Measurements from ENCODE around the gene KDELR1.
"Not testable (repeated sequence)": the region's sequence is repeated elsewhere in the genome, so short reads cannot be mapped to it uniquely, and the experiment has no call there.

The KDELR1 gene

DNA sequence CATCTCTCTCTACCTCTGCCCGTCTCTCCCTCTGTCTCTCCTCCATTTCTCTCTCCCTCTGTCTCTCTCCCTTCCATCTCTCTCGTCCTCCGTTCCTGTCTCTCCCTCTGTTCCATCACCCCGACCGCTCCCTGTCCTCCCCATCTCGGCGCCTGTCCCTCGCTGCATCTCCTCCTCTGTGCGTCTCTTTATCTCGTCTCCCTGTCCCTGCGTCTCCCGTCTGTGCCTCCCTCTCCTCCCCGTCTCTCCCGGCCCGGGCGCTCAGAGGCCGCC, 6.7 kb upstream of the KDELR1 start:
- DNase-seq (ENCODE audit: insufficient read length, low spot score) (no peak), FAIRE-seq (no peak)

DNA sequence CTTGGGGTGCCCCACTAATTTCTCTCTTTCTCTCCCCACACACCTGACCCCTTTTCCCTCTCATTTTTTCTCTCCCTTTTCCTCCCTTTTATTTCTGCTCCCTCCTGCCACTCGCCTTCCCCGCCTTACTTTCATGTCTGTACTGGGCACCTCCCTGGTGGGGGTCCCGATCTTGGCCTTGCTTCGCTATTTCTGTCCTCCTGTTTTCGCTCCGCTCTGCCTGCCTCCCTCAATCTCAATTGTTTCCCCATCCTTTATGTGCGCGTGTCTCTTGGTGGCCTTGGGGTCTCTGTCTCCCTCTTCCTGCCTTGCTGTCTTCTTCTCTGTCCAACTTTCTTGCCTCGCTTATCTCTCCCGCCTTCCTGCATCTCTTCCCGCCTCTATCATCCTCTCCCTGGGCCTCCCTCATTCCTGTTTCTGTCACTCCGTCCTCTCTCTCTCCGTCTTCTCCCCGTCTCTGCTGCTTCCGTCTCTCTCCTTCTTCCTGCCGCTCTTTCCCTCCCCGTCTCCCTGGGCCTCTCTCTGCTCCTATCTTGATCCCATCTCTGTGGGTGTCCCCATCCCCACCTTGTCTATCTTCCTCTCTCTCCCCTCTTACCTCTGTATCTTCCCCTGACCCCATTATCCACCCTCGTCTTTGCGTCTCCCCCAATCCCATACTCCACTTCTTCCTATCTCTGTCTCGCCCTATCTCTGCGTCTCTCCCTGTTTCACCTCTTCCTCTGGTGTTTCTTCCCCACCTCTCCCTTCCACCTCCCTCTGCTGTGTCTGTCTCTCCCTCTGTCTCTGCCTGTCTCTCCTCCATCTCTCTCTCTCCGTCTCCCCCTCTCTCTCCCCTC, 6.1 kb upstream of the KDELR1 start:
- FAIRE-seq (no peak), DNase-seq (ENCODE audit: insufficient read length, low spot score) (no peak)

DNA sequence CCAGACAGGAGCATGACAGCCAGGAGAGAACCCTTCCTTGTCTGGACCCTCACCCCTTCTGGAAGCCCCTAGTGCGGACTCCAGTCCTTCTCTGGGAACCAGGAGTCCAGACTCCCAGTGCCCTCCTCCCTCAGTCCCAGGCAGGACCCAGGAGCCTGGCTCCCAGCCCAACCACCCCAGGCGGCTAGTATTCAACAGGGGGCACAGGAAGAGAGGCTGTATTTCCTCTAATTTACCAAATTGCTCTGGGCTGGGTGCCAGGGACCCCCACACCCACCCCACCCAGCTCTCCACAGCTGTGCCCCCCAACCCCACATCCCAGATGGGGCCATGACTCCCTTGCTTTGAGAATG, 5.4 kb upstream of the KDELR1 start:
- DNase-seq (ENCODE audit: insufficient read length, low spot score), result no peak
- FAIRE-seq, result no peak

DNA sequence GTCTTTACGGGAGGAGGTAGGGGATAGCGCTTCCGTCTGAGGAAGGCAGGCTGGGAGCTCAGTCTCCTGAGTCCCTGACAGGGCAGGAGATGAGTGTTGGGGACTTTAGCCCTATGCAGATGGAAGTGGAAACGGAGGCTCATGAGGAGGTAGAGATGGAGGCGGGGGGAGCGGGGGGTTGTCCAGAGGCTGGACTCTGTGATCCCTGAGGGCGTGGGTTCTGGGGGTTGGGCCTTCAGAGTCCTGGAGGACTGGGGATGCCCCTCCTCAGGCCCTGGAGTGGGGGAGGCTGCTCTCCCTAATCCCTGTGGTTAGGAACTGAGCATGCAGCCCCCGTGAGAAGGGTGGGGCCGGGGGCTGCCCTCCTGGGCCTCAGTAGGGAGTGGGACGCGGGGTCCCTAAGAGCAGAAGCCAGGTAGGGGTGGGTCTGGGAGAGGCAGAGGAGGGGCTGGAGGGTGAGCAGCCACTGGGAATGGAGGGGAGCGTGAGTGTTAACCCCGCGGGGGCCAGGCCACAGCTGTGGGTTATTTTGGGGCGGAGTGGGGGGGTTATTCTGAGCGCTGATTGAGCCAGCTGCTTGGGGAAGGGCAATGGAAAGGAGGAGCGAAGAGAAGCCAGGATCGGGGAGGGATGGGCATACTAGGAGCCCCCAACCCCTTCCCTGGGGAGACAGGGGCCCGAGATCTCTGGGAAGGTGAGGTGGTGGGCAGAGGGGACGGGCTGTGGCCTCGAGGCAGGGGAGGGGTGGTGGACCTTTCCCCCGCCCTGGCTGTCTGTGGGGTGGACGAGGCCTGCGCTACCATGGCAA, 4.9 kb upstream of the KDELR1 start:
- FAIRE-seq, result no peak

DNA sequence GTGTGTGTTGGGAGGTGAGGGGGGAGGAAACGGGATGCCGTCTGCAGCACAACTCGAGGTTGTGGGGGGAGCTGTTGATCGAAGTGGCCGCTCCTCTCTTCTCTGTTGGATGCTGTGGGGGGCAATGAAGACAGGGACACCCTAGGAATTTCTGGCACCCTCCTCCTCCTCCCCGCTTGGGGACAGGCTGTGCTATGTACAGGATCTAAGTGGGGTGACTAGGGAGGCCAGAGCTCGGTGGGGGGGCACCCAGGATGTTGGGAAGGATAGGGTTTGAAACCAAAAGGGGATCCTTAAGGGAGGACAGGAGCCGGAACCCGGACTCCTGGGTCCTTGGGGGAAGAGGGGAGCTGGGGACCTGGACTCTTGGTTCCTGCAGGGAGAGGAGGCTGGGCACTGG, 4.1 kb upstream of the KDELR1 start:
- FAIRE-seq (no peak), DNase-seq (ENCODE audit: insufficient read length, low spot score) (no peak)

More for the DNA sequence above, 4.9 kb upstream of the KDELR1 start:
- no peak for DNase-seq (ENCODE audit: insufficient read length, low spot score)

DNA sequence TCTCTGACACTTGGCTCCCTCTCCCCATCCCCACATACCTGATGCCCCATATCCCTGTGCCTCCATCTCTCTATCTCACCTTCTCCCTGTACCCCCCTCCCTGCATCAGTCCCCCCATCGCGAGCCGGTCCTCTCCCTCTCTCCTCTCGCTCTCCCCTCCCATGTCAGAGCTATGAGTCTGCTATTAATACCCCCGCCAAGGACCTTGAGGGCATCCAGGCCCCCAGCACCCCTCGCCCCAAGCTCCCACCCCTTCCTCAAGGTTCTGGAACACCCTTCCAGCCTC, 3.8 kb upstream of the KDELR1 start:
- FAIRE-seq (no peak), DNase-seq (ENCODE audit: insufficient read length, low spot score) (no peak)

DNA sequence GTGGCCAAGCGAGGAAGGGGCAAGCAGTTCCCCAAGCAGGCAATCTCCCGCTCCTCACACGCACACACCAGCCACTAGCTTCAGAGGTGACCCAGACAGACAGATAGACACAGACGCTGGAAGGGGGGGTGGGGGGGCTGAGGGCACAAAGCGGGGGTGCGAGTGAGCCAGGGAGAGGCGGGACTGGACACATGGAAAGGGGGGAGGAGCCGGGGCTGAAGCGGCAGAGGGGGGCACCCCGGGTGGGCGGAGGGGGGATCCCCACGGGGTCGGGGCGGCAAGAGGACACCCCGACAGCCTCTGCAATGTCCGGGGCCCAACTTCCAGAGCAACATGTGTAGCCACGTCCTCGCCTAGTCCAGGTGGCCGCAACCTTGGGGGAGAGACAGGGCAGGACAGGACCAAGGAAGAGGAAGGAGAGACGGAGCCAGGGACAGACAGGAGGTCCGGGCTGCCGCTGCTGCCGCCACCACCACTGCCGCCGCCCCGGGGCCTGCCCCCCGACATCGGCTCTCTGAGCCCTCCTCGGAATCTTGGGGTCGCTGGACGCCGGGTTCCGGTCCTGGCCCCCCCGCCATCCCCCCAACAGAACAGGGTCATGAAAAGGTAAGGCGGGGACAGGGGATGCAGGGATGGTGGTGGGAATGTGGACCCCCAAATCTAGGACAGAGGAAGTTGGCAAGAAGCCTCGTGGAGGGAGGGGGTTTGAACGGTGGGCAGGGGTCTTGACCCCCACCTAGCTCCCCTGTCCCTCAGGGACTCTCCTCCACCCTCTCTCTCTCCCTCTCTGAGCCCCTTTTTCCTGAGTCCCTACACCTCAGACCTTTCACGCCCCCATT, 3.2 kb upstream of the KDELR1 start:
- DNase-seq (ENCODE audit: insufficient read length, low spot score) (no peak), FAIRE-seq (no peak)

DNA sequence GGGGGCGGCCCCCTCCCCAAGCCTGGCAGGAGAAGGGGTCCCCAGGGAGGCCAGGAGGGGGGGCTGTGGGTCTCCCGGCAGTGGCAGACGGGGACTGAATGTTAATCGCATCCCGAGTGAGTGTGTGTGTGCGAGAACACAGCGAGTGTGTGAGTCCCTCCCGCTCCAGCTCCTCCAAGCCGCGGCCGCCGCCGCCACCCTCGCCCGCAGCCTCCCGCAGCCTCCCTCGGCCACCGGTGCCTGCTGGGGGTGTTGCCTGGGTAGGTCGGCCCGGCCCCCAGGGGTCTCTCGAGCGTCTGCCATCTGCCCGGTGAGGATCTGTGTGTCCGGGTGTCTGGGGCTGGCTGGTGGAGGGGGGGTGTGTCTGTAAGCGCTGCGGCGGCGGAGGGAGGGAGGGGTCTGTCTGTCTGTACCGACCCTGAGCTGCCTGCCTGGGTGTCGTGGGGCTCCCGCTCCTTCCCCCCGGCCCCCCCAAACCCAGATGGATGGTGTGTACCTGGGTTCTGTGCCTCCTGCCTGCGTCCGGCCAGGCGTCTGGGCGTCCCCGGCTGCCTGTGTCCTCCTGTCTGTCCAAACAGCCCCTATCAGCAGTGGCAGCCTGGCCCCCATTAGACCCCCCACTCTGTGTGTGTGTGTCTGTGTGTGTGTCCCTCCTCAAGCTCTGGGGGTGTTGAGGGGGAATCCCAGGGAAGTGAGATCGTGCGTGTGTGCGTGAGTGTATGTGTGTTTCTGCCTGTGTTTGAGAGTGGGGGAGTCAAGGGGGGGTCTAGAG, 2.4 kb upstream of the KDELR1 start, which contains the start of gene GRIN2D:
TSS of gene GRIN2D (plus strand) at position 110 of the 772 bp plus-strand sequence. CDS start 4,725 bp downstream, outside the sequence.
- no peak for FAIRE-seq
- DNase-seq (ENCODE audit: insufficient read length, low spot score), result no peak

DNA sequence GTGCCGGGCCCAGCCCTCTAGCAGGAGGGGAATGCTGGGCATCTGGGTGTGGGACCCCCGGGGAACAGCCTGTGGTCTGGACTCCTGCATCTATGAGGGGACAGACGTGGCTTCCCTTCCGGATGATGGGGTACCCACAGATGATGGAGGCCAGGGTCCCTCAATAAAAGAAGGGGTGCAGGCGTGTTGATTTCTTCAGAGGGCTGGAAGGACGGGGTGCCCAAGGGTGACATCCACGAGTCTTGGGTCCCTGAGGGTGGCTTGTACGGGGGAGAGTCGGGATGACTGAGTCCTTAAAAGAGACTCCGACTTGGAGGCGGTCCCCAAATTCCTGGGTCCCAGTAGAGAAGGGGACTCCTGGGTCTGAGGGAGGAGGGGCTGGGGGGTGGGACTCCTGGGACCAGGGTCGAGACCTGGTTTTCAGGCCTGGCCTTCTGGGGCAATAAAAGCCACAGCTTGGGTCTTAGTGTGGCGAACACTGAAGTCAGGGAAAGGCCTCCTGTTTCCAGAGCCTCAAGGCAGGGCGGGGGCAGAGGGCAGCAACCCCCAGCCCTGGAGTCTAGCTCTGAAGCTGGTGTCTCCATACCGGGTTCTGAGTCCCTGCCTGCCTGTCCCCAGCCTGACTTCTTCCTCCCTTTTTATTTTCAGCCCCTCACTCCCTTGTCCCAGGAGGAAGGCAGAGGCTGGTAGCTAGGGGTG, 1.7 kb upstream of the KDELR1 start:
- no peak for DNase-seq (ENCODE audit: insufficient read length, low spot score)
- no peak for FAIRE-seq

DNA sequence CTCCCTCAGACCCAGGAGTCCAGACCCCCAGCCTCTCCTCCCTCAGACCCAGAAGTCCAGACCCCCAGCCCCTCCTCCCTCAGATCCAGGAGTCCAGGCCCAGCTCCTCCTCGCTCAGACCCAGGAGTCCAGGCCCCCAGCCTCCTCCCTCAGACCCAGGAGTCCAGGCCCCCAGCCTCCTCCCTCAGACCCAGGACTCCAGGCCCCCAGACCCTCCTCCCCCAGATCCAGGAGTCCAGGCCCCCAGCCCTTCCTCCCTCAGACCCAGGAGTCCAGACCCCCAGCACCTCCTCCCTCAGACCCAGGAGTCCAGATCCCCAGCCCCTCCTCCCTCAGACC, 624 bp upstream of the KDELR1 start:
- not testable (repeated sequence) for FAIRE-seq; DNase-seq (ENCODE audit: insufficient read length, low spot score)

DNA sequence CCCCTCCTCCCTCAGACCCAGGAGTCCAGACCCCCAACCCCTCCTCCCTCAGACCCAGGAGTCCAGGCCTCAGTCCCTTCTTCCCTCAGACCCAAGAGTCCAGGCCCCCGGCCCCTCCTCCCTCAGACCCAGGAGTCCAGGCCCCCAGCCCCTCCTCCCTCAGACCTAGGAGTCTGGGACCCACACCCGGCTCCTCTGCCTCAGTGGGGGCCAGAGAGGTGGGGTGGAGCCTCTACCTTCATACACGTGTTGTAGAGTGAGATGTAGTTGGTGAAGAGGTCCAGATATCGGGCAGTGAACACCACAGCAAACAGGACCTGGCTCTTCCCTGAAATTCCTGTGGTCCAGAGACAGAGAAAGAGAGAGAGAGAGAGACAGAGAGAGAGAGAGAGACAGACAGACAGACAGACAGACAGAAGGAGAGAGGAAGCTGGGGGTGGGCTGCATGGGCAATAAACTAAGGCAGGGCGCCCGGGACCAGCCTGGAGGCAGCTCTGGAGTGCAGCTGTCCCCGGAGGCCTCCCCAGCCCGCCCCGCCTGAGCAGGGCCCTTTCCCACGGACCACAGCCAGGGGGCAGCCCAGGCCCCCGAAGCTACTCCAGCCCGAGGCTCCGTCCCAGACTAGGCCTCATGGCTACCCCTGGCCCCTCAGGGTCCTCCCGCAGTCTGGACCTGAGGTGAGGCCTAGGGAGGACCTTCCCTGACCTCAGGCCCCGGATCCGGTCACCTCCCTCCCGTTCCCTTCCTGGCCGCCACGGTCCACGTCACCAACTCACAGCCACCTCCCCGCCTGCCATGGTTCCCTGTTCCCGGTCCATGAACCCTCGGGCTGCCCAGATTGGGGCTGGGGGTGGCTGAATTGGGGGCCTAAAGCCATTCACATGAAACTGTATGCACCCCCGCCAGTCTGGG, 907 bp downstream of the KDELR1 start:
- DNase-seq (ENCODE audit: insufficient read length, low spot score) (no peak), FAIRE-seq (peak; percentile 4)

DNA sequence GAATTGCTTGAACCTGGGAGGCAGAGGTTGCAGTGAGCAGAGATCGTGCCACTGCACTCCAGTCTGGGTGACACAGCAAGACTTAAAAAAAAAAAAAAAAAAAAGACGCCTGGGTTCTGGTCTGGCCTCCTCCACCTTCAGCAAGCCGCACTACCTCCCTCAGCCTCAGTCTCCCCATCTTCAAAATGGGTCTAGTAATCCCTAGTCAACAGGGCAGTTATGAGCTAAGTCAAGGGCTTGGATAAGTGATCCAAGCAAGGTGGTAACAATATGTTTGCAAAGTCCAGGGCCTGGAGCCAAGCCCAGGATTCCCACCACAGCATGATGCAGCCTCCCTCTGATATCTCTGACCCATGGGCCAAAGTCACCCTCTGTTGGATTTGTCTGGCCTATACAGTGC, 4.4 kb downstream of the KDELR1 start:
- no peak for FAIRE-seq
- DNase-seq (ENCODE audit: insufficient read length, low spot score), result no peak

DNA sequence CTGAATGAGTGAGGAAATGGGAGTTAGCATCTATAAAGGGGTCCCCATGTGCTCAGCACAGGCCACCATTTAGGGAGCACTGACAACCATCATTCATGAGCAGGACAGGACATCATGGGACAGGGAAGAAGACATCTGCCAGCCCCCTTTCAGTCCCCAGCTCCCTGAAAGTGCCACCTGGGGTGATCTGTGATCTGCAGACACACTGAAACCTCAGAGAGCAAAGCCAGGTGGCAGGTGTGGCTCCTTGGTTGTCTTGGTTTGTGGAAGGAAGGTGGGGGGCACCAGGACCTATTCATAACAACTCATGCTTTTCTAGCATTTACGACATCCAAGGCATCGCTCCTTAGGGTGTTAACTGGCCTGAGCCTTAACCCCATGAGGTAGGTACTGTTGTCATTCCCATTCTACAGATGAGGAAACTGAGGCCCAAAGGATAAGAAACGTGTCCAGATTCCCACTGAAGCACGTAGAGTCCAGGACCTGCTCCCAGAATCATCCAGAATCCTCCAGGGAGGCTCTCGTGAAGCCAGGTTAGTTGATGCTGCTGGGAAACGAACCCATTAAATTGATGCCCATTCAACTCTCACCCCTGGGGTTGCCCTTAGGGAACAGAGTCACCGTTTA, 5.8 kb downstream of the KDELR1 start:
- FAIRE-seq (no peak), DNase-seq (ENCODE audit: insufficient read length, low spot score) (no peak)

DNA sequence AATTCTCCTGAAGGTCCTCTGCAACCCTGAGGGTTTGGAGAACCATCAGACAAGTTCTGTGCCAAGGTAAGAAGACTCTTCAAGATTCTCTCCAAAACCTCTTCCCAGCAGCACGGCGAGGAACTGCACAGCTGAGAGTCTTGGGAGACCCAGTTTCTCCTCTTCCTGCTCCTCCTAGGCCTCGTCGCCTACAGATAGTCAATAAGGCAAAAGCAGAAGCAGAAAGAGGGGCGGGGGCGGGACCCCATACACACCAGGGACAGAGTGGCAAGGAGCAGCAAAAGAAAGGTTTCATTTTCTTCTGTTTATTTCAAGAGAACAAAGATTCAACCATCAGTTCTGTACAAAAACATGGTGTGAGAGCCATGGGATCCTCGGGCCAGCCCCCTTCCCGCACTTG, 9.1 kb downstream of the KDELR1 start:
- FAIRE-seq (no peak), DNase-seq (ENCODE audit: insufficient read length, low spot score) (no peak)

DNA sequence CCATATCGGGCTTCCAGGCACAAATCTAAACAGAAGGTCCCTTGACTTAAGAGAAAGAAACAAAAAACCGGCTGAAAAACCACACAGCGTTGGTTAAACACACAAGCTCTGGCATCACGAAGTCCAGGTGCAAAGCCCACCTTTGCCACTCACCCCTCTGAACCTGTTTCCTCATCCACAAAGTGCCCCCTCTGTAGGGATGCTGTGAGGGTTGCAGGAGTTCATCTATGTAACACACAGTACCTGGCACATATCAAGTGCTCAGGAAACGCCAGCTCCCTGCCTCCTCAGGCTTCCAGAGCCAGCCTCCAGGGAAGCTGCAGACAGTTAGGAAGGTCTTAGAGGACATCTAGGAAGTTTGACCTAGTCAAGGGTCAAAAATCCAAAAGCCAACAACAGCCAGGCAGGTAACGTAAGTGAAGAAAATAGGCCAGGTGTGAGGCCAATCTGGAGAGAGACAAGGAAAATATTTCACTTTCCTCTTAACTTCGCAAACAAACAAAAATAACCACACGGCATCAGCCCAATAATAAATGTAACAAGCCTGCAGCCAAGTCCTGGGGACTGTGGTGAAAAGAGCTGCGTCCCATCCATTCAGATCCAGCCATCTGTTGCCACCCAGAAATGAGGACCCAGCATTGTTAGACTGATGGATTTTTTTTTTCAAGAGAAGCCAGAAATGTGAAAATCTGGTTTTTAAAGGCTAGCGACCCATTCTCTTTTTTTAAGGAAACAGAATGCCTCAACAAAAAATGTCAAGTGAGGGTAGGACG, 10.0 kb downstream of the KDELR1 start:
- DNase-seq (ENCODE audit: insufficient read length, low spot score) (no peak), FAIRE-seq (no peak)

DNA sequence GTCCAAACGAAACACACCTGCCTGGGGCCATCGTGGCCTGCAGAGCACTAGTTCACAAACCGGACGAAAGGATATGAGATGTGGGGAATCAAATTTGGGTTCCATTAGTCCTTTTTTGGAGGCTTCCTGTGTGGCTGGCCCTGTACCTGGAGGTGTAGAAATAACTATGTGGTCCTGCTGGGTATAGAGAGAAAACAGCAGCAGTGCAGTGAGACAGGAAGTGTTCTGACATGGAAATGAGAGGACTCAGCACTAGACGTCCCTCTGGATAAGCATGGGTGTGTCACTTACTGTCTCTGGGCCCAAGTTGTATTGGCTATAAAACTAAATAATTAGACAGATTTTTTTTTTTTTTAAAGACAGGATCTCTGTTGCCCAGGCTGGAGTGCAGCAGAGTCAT, 12.3 kb downstream of the KDELR1 start:
- FAIRE-seq, result no peak
- no peak for DNase-seq (ENCODE audit: insufficient read length, low spot score)

DNA sequence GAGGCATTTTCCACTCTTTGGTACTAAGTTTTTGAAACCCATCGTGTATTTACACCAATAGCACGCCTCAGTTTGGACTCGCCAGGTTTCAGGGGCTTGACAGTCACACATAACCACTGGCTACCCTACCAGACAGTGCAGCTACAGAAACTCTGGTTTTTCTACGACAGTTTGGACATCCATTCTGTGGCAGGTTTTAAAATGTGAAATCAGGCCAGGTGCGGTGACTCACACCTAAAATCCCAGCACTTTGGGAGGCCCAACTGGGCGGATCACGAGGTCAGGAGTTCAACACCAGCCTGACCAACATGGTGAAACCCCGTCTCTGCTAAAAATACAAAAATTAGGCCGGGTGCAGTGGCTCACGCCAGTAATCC, 13.2 kb downstream of the KDELR1 start:
- DNase-seq (ENCODE audit: insufficient read length, low spot score) (no peak), FAIRE-seq (no peak)

DNA sequence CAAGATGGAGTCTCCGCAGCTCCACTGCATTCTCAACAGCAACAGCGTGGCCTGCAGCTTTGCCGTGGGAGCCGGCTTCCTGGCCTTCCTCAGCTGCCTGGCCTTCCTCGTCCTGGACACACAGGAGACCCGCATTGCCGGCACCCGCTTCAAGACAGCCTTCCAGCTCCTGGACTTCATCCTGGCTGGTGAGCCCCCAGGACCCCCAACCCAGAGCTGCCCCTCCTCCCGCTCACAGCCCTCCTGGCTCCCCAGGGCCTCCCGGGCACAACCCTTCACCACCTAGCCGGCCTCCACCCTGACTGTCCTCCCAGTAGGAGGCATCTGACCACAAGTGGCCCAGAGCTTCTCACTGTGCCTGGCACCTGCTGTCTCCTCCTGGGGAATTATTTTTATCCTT, 17.8 kb downstream of the KDELR1 start:
- FAIRE-seq, result peak; percentile 31
- DNase-seq (ENCODE audit: insufficient read length, low spot score), result no peak
